ENCODE measurements around the gene ACOT7.

The ACOT7 gene

GRCh38 chr1:6338695-6339094 is 54.9 kb downstream of the ACOT7 start:
- no peak for DNase-seq

DNA sequence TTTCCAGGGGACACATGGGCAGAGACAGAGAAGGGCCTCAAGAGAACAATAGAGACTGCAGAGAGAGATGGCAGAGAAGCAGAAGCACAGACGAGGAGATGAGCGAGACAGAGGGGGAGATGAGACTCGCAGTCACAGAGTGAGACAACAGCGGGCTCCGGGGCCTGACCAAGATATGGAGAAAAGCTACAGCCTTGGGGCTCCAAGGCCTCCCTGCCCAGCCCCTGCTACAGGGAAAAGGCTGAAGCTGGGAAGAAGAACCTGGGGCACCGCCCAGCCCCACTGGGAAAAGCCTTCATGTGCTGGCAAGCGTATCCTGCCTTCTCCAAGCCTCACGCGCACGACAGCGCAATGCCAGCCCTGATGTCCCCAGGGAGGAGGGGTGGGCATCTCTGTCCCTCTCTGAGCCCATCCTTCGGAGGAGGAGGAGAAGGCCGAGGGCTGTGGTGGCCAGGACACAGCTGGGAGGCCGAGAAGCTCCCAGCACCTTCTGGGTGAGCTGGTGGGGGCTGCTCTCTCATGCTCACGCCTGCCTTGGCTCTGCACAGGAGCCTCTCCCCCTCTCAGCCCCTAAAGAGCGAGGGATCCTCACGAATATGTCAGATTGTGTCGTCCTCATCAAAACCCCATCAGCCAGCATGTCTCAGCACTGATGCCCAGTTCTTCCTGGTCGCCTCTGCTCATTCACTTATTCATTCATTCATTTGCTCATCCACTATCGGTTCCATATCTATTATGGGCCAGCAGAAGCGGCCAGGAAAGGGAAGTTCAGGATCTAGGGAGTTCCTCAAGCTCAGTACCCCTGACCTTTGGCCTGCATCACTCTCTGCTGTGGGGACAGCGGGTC is 56.6 kb downstream of the ACOT7 start:
- DNase-seq = no peak

DNA sequence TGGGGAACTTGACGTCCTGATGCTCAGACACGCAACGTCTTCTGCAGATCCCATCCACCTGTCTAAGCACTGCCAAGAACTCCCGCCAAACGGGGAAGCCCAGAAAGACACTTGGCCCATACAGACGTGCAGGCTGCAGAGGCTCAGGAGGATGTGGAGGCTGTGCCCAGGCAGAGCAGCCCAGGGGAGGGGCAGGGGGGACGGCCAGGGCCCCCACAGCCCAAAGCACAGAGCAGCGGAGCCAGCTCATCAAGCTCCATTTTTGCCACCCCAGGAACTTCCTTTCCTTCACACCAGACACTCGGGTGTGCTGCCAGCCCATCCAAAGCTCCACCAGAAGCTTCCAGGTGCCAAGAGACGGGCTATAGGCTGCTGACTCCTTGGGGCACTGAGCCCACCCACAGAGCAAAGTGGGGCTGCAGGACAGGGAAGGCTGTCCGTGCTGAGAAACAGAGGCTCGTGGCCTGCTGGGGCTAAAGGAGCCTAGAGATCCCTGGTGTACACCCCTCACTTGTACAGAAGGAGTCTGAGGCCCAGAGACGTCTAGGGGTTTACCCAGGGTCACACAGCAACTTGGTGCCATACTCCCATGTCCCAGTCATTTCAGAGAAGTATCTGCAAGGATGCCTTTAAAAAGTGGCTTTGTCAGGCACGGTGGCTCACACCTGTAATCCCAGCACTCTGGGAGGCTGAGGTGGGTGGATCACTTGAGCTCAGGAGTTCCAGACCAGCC is 59.1 kb downstream of the ACOT7 start:
- DNase-seq = no peak

DNA sequence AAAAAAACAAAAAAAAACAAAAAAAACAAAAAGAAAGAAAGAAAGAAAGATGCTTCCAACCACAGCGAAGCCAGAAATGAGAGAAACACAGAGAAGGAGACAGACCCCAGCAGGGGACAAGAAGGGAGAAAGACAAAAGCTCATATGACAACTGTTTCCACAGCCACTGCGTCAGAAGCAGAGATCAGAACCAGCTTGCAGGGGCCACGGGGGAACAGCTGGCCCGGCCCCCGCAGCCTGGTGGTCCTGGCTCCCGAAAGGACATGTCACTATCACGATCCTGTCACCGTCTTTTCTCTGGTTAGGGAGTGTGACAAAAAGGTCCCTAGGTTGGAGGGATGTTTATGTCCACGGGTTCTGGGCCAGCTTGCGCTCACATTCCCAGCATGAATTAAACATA is 60.7 kb downstream of the ACOT7 start:
- DNase-seq = no peak

DNA sequence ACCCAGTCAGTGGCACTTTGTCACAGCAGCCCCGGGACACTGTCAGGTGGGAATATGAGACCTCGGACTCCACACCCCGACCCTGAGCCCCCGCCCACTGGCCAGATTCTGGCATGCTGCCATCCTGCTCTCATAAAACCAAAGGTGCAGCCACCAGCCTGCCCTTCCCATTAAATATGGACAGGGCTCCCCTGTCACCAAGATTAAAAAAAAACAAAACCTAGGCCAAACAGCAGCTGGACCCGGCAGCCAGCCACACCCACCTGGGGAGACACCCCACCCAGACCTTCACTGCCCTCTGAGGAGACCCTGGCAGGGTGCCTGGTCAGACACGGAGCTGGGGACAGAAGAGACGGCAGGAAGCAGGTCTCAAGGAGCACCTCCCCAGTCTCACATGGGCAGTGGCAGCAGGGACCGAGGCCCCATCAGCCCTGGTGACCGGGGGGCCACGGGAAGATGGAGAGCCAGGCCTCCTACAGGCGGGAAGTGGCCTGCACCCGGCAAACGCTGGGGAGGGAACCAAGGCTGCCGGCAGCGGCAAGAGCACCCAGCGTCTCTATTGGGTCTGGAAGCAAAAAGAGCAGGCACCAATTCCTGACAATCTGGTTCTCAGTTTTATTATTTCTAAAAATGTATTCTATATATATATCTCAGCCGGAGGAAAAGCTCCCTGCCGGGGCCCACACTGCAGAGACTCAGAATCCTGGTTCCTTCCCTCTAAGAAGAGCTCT is 61.9 kb downstream of the ACOT7 start:
- DNase-seq = no peak

DNA sequence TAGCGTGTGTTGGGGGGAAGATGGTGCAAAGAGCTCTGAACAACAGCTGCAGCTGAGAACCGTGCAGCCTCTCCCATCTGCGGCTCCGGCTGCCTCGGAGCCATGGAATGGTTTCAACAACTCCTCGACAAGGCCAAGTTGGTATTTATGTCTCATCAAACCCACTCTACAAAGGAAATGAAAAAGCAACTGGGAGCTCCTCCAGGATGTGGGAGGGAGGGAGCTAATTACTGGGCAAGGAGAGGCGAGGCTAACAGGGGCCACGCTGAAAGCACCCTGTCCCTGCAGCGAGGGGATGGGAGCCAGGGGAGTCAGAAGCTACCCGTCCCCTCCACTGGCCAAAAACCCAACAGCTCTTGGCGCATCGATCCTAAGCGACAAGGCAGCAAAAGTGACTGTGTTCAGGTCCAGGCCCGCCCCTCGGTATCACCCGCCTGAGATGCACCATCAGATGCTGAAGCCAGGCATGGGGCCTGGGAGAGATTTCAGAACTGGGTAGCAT is 63.1 kb downstream of the ACOT7 start:
- no peak for DNase-seq

DNA sequence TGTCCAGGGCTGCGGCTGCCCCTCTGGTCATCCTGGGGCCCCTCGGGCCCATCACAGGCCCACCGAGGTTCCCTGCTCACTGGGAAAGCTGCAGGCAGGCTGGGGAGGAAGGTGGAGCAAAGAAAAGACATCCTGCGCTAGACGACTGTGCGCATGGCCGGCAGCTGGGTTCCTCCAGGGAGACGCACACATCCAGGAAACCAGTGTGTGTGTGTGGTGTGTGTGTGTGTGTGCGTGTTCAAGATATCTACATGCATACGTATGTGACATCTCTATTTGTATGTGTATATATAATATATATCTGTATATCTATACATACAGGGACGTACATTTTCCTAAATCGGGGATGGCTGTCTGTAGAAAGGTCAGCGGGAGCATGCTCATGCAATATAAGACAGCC is 63.7 kb downstream of the ACOT7 start:
- no peak for DNase-seq

GRCh38 chr1:6329396-6329795 is 64.2 kb downstream of the ACOT7 start:
- no peak for DNase-seq

DNA sequence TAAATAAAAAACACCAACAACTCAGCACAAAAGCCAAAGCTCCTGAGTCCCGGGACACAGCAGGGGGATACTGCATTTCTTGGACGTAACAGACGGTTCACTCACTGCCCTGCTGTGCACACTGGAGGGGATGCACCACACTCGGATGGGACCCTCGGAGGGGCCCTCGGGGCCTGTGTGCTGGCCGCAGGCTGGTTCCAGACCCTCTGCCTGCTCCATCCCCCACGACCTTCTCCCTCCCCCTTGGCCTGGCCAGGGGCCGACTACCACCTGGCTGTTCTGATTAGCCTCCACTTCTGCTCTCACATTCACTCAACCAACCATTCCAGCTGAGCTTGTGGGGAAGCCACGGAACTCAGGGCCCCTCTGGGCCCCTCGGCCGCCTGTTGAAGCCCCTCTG is 64.9 kb downstream of the ACOT7 start:
- DNase-seq = no peak

DNA sequence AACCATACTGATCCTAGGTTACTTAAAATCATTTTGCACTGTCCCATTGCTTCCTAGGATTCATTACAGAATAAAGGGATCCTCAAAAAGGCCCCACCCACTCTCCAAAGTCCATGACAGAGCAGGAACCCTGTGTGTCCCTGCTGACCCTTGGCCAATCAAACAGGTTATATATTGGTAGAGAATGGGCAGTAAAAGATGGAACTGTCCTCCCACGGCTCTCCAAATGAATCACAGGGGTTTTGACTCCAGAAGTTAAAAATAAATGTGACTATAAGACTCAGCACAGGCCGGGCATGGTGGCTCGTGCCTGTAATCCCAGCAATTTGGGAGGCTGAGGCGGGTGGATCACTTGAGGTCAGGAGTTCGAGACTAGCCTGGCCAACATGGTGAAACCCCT is 65.5 kb downstream of the ACOT7 start:
- no peak for DNase-seq

- DNase-seq = no peak
These were observed 68.1 kb downstream of the ACOT7 start for GRCh38 chr1:6325482-6325881.

DNA sequence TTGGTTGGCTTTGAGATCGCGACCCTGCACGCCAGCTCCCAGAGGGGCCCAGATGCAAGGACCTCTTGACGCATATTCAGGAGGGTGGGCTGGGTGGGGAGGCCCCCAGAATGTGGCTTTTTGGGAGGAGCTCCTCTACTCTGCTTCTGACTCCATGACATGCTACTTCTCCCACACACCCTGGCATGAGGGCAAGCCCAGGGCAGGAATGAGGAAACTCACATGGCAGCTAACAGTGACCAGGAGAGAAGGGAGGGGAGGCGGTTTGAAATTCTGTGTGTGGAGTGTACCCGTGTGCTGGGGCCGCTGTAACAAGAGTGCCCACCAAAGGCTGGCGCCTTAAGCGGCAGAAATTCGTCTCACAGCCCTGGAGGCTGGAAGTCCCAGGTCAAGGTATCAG is 71.4 kb downstream of the ACOT7 start:
- no peak for DNase-seq

DNA sequence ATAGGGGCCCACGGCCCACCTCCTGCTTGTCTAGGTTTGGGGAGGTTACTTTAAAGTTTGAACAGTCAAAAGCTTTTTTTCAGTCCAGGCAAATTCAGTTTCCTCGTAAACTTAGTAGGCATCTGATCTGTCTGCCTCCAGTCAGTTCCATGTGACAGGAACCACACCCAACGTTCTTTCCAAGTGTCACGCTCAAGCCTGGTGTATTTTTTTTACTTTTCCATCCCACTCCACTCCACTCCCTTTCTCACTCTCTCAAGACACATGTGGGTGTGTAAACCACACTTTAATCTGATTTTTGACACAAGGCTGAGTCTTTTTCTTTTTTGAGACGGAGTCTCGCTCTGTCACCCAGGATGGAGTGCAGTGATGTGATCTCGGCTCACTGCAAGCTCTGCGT is 72.4 kb downstream of the ACOT7 start:
- DNase-seq = no peak

DNA sequence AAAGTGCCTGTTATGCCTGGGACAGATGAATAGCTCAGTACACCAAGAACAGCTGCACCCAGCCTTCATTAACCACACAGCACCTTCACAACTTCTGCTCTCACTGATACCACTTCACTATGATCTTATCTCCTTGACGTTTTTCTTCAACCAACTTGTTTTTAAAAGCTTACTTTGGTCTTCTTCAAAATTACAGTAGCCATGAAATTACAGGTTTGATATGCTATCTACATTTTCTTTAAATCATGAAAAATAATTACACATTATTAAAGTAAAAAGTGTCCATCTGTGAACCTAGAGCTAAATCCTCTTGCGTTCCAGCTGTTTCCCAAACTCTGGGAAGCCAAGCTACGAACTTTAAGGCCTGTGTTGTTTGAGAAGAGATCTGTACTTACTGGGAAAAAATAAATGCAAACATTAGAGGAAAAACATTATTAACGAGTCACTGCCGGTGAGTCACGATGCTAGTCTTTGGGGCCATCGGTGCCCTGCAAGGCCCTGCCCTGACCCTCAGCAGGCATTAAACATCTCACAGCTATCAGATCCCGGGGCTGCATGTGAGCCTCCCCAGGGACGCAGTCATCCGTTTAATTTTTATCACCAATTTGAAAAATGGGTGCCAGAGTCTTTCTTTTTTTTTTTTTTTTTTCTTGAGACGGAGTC is 76.3 kb downstream of the ACOT7 start:
- peak; percentile 11 for DNase-seq

DNA sequence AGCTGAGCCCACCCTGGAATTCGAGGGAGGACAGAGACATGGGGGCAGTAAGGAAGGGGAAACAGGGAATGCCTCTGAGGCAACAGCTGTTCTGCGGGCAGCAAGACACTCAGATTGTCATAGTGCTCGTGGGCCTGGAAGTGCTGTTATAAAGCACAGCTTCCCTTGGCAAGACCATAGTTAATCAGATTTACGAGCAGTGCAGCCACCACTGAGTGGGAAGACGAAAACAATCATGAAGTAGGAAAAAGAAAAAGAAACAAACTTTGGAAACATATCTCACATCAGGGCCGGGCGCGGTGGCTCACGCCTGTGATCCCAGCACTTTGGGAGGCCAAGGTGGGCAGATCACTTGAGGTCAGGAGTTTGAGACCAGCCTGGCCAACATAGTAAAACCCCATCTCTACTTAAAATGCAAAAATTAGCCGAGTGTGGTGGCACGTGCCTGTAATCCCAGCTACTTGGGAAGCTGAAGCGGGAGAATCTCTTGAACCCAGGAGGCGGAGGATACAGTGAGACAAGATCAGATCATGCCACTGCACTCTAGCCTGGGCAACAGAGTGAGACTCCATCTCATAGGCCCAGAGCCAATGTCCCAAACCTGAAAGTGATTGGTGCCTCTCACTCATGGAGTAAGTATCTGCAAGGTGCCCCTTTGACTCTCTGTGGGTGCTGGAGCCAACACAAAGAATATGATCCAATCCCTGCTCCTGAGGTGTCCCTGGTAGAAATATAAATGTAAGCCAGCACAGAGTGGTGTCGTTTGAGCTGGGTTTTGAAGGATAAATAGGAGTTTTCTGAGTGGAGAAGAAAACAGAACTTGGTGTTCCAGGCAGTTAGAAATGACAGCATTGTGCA is 77.1 kb downstream of the ACOT7 start:
- DNase-seq = no peak

- no peak for DNase-seq
These were observed 79.1 kb downstream of the ACOT7 start for GRCh38 chr1:6314503-6314902.

- peak; percentile 73 for DNase-seq
These were observed 80.0 kb downstream of the ACOT7 start for GRCh38 chr1:6313393-6314200.

DNA sequence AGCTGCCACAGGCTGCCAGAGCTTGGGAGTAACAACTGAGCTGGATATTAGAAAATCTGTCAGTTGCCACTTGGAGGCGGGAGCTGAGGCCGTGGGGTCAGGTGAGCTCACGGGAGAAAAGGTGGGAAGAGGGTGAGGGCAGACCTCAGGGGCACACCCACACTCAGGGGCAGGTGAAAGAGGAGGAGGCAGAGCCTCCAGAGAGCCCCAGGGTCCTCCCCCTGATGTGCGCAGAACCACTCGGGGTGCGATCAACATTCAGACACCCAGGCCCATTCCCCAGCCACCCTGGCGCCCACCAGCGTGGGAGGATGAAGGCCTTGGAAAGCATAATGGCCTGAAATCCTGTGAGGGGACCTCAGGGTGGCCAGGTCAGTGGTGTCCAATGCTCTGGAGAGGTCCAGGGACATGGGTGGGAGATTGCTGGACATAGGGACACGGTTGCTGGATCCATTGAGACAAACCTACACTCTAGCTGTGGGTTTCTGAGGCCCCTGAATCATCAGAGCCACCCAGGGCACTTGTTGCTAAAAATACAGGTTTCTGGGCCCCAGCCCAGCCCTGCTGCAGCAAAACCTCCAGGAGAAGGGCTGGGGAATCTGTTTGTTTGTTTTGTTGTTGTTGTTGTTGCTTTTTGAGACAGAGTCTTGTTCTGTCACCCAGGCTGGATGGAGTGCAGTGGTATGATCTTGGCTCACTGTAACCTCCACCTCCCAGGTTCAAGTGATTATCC is 83.3 kb downstream of the ACOT7 start:
- no peak for DNase-seq

DNA sequence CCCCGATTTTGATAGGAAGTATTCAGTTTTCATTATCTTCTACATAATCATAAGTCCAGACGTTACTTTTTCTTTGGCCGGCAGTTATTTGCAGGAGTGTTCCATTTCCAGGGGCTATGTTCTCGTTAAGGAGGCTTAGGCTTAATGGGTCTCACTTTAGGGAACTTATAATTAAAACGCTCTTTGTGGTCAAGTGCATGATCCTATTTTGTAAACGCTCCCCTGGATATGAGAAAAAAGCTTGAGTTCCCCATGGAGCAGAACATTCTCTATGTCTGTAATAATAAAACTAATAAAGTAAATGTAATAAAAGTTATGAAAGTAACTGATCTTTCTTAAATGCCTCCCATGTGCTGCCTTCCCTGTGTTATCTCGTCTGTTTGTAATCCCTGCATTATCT is 84.0 kb downstream of the ACOT7 start:
- no peak for DNase-seq

DNA sequence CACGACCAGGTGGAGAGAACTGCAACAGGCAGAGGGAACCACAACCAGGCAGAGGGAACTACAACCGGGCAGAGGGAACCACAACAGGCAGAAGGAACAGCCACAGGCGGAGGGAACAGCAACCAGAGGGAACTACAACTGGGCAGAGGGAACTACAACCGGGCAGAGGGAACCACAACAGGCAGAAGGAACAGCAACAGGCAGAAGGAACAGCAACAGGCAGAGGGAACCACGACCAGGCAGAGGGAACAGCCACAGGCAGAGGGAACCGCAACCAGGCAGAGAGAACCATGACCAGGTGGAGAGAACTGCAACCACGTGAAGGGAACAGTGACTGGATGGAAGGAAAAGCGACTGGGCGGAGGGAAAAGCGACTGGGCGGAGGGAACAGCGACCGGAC is 85.1 kb downstream of the ACOT7 start:
- DNase-seq = no peak

Measured in OCI-M1 (cell line).